ENCODE measurements around the gene MORF4L1.

GRCh38 chr15:78925956-78926743 is 53.5 kb downstream of the MORF4L1 start:
- TF ChIP-seq CTCF (IDR thresholded peaks at IDR 0.05) (no peak), POLR2A (IDR thresholded peaks at IDR 0.05) (no peak), EP300 (IDR thresholded peaks at IDR 0.05) (no peak)
